PC-9 (cell line): Measurements from ENCODE around the gene TRMU.

Experiments
- EZH2 ChIP-seq: fragments of 200-600 bp; sonication (generic); IDR thresholded peaks from 2 replicates; pipeline ENCODE4 v1.8.0; 2017; ENCODE audit warnings: antibody characterized with exemption, low read depth
- TF ChIP-seq, protein P1 (sequence below): fragments of 200-600 bp; sonication (generic); conservative IDR thresholded peaks from 2 replicates; pipeline ENCODE4 v1.6.1; 2017; ENCODE audit warnings: mixed run types, antibody characterized with exemption, mild to moderate bottlenecking, moderate library complexity

GRCh38 chr22:46299101-46299500 is 36.4 kb upstream of the TRMU start:
- TF ChIP-seq, protein P1, sequence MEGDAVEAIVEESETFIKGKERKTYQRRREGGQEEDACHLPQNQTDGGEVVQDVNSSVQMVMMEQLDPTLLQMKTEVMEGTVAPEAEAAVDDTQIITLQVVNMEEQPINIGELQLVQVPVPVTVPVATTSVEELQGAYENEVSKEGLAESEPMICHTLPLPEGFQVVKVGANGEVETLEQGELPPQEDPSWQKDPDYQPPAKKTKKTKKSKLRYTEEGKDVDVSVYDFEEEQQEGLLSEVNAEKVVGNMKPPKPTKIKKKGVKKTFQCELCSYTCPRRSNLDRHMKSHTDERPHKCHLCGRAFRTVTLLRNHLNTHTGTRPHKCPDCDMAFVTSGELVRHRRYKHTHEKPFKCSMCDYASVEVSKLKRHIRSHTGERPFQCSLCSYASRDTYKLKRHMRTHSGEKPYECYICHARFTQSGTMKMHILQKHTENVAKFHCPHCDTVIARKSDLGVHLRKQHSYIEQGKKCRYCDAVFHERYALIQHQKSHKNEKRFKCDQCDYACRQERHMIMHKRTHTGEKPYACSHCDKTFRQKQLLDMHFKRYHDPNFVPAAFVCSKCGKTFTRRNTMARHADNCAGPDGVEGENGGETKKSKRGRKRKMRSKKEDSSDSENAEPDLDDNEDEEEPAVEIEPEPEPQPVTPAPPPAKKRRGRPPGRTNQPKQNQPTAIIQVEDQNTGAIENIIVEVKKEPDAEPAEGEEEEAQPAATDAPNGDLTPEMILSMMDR: no peak
- TF ChIP-seq EZH2: no peak
